Measurements from ENCODE around the gene SNRK. TPM values are rescaled to one million over a fixed set of nuclear protein-coding genes. Genes with fewer than 3 reads are reported as not detected.

Gene SNRK
- total RNA-seq, 5 donors from 2014 or later (not counting 1 experiment from before 2014, with no cell fraction given), result 88.1 to 165 (median 107) TPM

GRCh38 chr3:43388915-43389314 is 102.6 kb downstream of the SNRK start:
- ATAC-seq (replicated peaks in 1 of 4), result peak in 1 of 4 experiments; percentile 2
- peak overlapping the region; percentile 96 to 97 for H3K27ac Mint-ChIP-seq
- no peaks in the 10 kb centered on the region for H3K36me3 Mint-ChIP-seq
- H3K27me3 ChIP-seq (replicated peaks in 1 of 2; ENCODE audit: control insufficient read depth in 2 of 2, extremely low read depth in 1 of 2, insufficient read depth in 2 of 2, low read length in 1 of 2), result no peaks in the 10 kb centered on the region
- H3K4me3 ChIP-seq (ENCODE audit: control insufficient read depth in 1 of 2, extremely low read depth in 1 of 2, low read length in 1 of 2), result peak overlapping the region in 1 of 2 donors; percentile 15
- H3K36me3 ChIP-seq (ENCODE audit: control insufficient read depth in 2 of 2, extremely low read depth in 1 of 2, insufficient read depth in 1 of 2, low read length in 1 of 2), result no peaks in the 10 kb centered on the region
- H3K4me1 Mint-ChIP-seq, result peaks cover 78 to 91% (median 81%) of the 10 kb centered on the region in 3 donors
- H3K27ac ChIP-seq (ENCODE audit: low read length), result peak overlapping the region; percentile 91
- peaks cover 3 to 8% (median 6%) of the 10 kb centered on the region in 3 donors for H3K9me3 Mint-ChIP-seq
- CTCF ChIA-PET, result interaction anchor here in 1 of 2 donors (0.6 to 2.1 kb wide), 12 partner anchors 10 to 427 kb away, joined by 3 to 13 read pairs (median 3); no protein-coding TSS in a partner anchor
- H3K9me3 ChIP-seq, result no peaks in the 10 kb centered on the region
- POLR2A ChIA-PET, result interaction anchor here (0.5 to 1.2 kb wide), 7 partner anchors 17 to 209 kb away, joined by 3 to 5 read pairs (median 3); no protein-coding TSS in a partner anchor
- H3K4me1 ChIP-seq (ENCODE audit: control insufficient read depth in 1 of 2, extremely low read depth in 1 of 2, insufficient read depth in 2 of 2, low read length in 2 of 2), result peaks cover 35 to 36% of the 10 kb centered on the region in 2 experiments
- peak in 1 of 35 experiments; percentile 26 for DNase-seq
- H3K27me3 Mint-ChIP-seq, result no peaks in the 10 kb centered on the region
- peak overlapping the region in 1 of 3 donors; percentile 60 for H3K4me3 Mint-ChIP-seq

GRCh38 chr3:43389388-43390254 is 103.3 kb downstream of the SNRK start:
- peaks cover 2 to 6% (median 3%) of the 10 kb centered on the region in 3 donors for H3K9me3 Mint-ChIP-seq
- H3K4me3 ChIP-seq (ENCODE audit: control insufficient read depth in 1 of 2, extremely low read depth in 1 of 2, low read length in 1 of 2), result peak overlapping the region; percentile 8 to 15
- no peaks in the 10 kb centered on the region for H3K9me3 ChIP-seq
- H3K4me1 Mint-ChIP-seq, result peaks cover 85 to 93% (median 85%) of the 10 kb centered on the region in 3 donors
- CTCF ChIA-PET, result interaction anchor here in 1 of 2 donors (0.6 to 2.1 kb wide), 12 partner anchors 10 to 428 kb away, joined by 3 to 13 read pairs (median 3); no protein-coding TSS in a partner anchor
- no peaks in the 10 kb centered on the region for H3K27me3 Mint-ChIP-seq
- peak overlapping the region; percentile 96 to 97 for H3K27ac Mint-ChIP-seq
- H3K27ac ChIP-seq (ENCODE audit: low read length), result peak overlapping the region; percentile 91
- peaks cover 35 to 36% of the 10 kb centered on the region in 2 experiments for H3K4me1 ChIP-seq (ENCODE audit: control insufficient read depth in 1 of 2, extremely low read depth in 1 of 2, insufficient read depth in 2 of 2, low read length in 2 of 2)
- H3K4me3 Mint-ChIP-seq, result peak overlapping the region; percentile 26 to 60 (median 53)
- H3K36me3 ChIP-seq (ENCODE audit: control insufficient read depth in 2 of 2, extremely low read depth in 1 of 2, insufficient read depth in 1 of 2, low read length in 1 of 2), result no peaks in the 10 kb centered on the region
- DNase-seq (peak; percentile 52 to 89 (median 73)), ATAC-seq (replicated peaks in 1 of 4) (peak; percentile 94 to 98 (median 96))
- no peaks in the 10 kb centered on the region for H3K27me3 ChIP-seq (replicated peaks in 1 of 2; ENCODE audit: control insufficient read depth in 2 of 2, extremely low read depth in 1 of 2, insufficient read depth in 2 of 2, low read length in 1 of 2)
- no peaks in the 10 kb centered on the region for H3K36me3 Mint-ChIP-seq
- 22% methylated on average over 4 of the region's 10 CpGs for WGBS (ENCODE audit: insufficient coverage)
- POLR2A ChIA-PET, result interaction anchor here (0.5 to 1.2 kb wide), 10 partner anchors 16 to 472 kb away, joined by 3 to 6 read pairs (median 3); no protein-coding TSS in a partner anchor

GRCh38 chr3:43390255-43390588 is 103.9 kb downstream of the SNRK start:
- H3K36me3 Mint-ChIP-seq, result no peaks in the 10 kb centered on the region
- peak overlapping the region in 2 of 3 donors; percentile 32 to 60 for H3K4me3 Mint-ChIP-seq
- ATAC-seq (replicated peaks in 1 of 4) (no peak), DNase-seq (peak in 1 of 35 experiments; percentile 16)
- no peaks in the 10 kb centered on the region for H3K27me3 Mint-ChIP-seq
- peaks cover 0 to 6% (median 0%) of the 10 kb centered on the region in 3 donors for H3K9me3 Mint-ChIP-seq
- Histone ChIP-seq H3K4me1 (ENCODE audit: control insufficient read depth in 1 of 2, extremely low read depth in 1 of 2, insufficient read depth in 2 of 2, low read length in 2 of 2) (peaks cover 35 to 36% of the 10 kb centered on the region in 2 experiments), H3K36me3 (ENCODE audit: control insufficient read depth in 2 of 2, extremely low read depth in 1 of 2, insufficient read depth in 1 of 2, low read length in 1 of 2) (no peaks in the 10 kb centered on the region), H3K27ac (ENCODE audit: low read length) (peak overlapping the region; percentile 91), H3K9me3 (no peaks in the 10 kb centered on the region), H3K27me3 (replicated peaks in 1 of 2; ENCODE audit: control insufficient read depth in 2 of 2, extremely low read depth in 1 of 2, insufficient read depth in 2 of 2, low read length in 1 of 2) (no peaks in the 10 kb centered on the region), H3K4me3 (ENCODE audit: control insufficient read depth in 1 of 2, extremely low read depth in 1 of 2, low read length in 1 of 2) (peak overlapping the region in 1 of 2 donors; percentile 8)
- POLR2A ChIA-PET, result no interaction called here
- WGBS (ENCODE audit: insufficient coverage), result 83% methylated on average over 1 of the region's 1 CpG
- CTCF ChIA-PET, result interaction anchor here in 1 of 2 donors (1.7 kb wide), 1 partner anchor 12 kb away, joined by 10 read pairs; no protein-coding TSS in a partner anchor
- peaks cover 83 to 88% (median 85%) of the 10 kb centered on the region in 3 donors for H3K4me1 Mint-ChIP-seq
- peak overlapping the region; percentile 96 to 97 for H3K27ac Mint-ChIP-seq

- Histone ChIP-seq H3K4me3 (ENCODE audit: control insufficient read depth in 1 of 2, extremely low read depth in 1 of 2, low read length in 1 of 2) (no peak overlapping the region), H3K4me1 (ENCODE audit: control insufficient read depth in 1 of 2, extremely low read depth in 1 of 2, insufficient read depth in 2 of 2, low read length in 2 of 2) (peaks cover 32 to 35% of the 10 kb centered on the region in 2 experiments), H3K9me3 (no peaks in the 10 kb centered on the region), H3K36me3 (ENCODE audit: control insufficient read depth in 2 of 2, extremely low read depth in 1 of 2, insufficient read depth in 1 of 2, low read length in 1 of 2) (no peaks in the 10 kb centered on the region), H3K27me3 (replicated peaks in 1 of 2; ENCODE audit: control insufficient read depth in 2 of 2, extremely low read depth in 1 of 2, insufficient read depth in 2 of 2, low read length in 1 of 2) (no peaks in the 10 kb centered on the region), H3K27ac (ENCODE audit: low read length) (no peak overlapping the region)
- no peak for DNase-seq
- ChIA-PET CTCF (no interaction called here), POLR2A (interaction anchor here in 1 of 2 donors (0.5 kb wide), 1 partner anchor 15 kb away, joined by 3 read pairs; no protein-coding TSS in a partner anchor)
- Mint-ChIP-seq H3K9me3 (peaks cover 0 to 6% (median 0%) of the 10 kb centered on the region in 3 donors), H3K4me1 (peaks cover 74 to 78% (median 75%) of the 10 kb centered on the region in 3 donors), H3K4me3 (no peak overlapping the region), H3K36me3 (no peaks in the 10 kb centered on the region), H3K27ac (peak overlapping the region; percentile 96 to 97), H3K27me3 (no peaks in the 10 kb centered on the region)
- no CpG with 5 or more reads among the region's 1 CpG for WGBS (ENCODE audit: insufficient coverage)
- no peak for ATAC-seq (replicated peaks in 1 of 4)
These were observed 105.3 kb downstream of the SNRK start for GRCh38 chr3:43391621-43392020.

- H3K9me3 Mint-ChIP-seq, result peaks cover 0 to 6% (median 0%) of the 10 kb centered on the region in 3 donors
- Histone ChIP-seq H3K27ac (ENCODE audit: low read length) (no peak overlapping the region), H3K4me1 (ENCODE audit: control insufficient read depth in 1 of 2, extremely low read depth in 1 of 2, insufficient read depth in 2 of 2, low read length in 2 of 2) (peaks cover 12 to 17% of the 10 kb centered on the region in 2 experiments), H3K36me3 (ENCODE audit: control insufficient read depth in 2 of 2, extremely low read depth in 1 of 2, insufficient read depth in 1 of 2, low read length in 1 of 2) (no peaks in the 10 kb centered on the region), H3K4me3 (ENCODE audit: control insufficient read depth in 1 of 2, extremely low read depth in 1 of 2, low read length in 1 of 2) (no peak overlapping the region), H3K9me3 (no peaks in the 10 kb centered on the region), H3K27me3 (replicated peaks in 1 of 2; ENCODE audit: control insufficient read depth in 2 of 2, extremely low read depth in 1 of 2, insufficient read depth in 2 of 2, low read length in 1 of 2) (no peaks in the 10 kb centered on the region)
- ATAC-seq (replicated peaks in 1 of 4) (no peak), DNase-seq (no peak)
- H3K36me3 Mint-ChIP-seq, result no peaks in the 10 kb centered on the region
- POLR2A ChIA-PET, result no interaction called here
- H3K4me1 Mint-ChIP-seq, result peaks cover 49 to 53% (median 53%) of the 10 kb centered on the region in 3 donors
- no peaks in the 10 kb centered on the region for H3K27me3 Mint-ChIP-seq
- H3K4me3 Mint-ChIP-seq, result no peak overlapping the region
- WGBS (ENCODE audit: insufficient coverage), result 16% methylated on average over 2 of the region's 2 CpGs
- CTCF ChIA-PET, result no interaction called here
- H3K27ac Mint-ChIP-seq, result peak overlapping the region in 1 of 2 donors; percentile 37
These were observed 107.8 kb downstream of the SNRK start for GRCh38 chr3:43394041-43394554.

GRCh38 chr3:43399034-43399433 is 112.7 kb downstream of the SNRK start:
- Mint-ChIP-seq H3K36me3 (no peaks in the 10 kb centered on the region), H3K4me1 (peaks cover 3 to 14% (median 6%) of the 10 kb centered on the region in 3 donors), H3K27me3 (no peaks in the 10 kb centered on the region), H3K9me3 (no peaks in the 10 kb centered on the region), H3K4me3 (no peak overlapping the region), H3K27ac (no peak overlapping the region)
- ATAC-seq (replicated peaks in 1 of 4) (no peak), DNase-seq (no peak)
- POLR2A ChIA-PET, result no interaction called here
- no peak overlapping the region for H3K27ac ChIP-seq (ENCODE audit: low read length)
- H3K4me3 ChIP-seq (ENCODE audit: control insufficient read depth in 1 of 2, extremely low read depth in 1 of 2, low read length in 1 of 2), result no peak overlapping the region
- CTCF ChIA-PET, result interaction anchor here in 1 of 2 donors (0.5 kb wide), 1 partner anchor 64 kb away, joined by 3 read pairs; no protein-coding TSS in a partner anchor
- no peaks in the 10 kb centered on the region for H3K27me3 ChIP-seq (replicated peaks in 1 of 2; ENCODE audit: control insufficient read depth in 2 of 2, extremely low read depth in 1 of 2, insufficient read depth in 2 of 2, low read length in 1 of 2)
- H3K4me1 ChIP-seq (ENCODE audit: control insufficient read depth in 1 of 2, extremely low read depth in 1 of 2, insufficient read depth in 2 of 2, low read length in 2 of 2), result no peaks in the 10 kb centered on the region
- no peaks in the 10 kb centered on the region for H3K36me3 ChIP-seq (ENCODE audit: control insufficient read depth in 2 of 2, extremely low read depth in 1 of 2, insufficient read depth in 1 of 2, low read length in 1 of 2)
- H3K9me3 ChIP-seq, result no peaks in the 10 kb centered on the region
- no CpG with 5 or more reads among the region's 6 CpGs for WGBS (ENCODE audit: insufficient coverage)
